PFSK-1 (cell line): ENCODE results near the gene BBS7.
A peak's percentile ranks its signal among the peaks of the same experiment; 100 is the strongest.

ENCODE experiments used
- FOXP2 ChIP-seq: optimal IDR thresholded peaks from 2 replicates; pipeline ENCODE3; 2011; ENCODE audit warnings: borderline replicate concordance, control low read depth, inconsistent platforms; ENCODE audit not compliant: insufficient read depth; ENCODE audit errors: extremely low read length, extremely low read depth
- POLR2AphosphoS5 ChIP-seq: IDR thresholded peaks from 2 replicates; pipeline ENCODE4 v1.6.1; 2012; ENCODE audit warnings: low read depth, mild to moderate bottlenecking, control low read depth, low read length, moderate library complexity
- REST ChIP-seq, 2 experiments: IDR thresholded peaks; 2 replicates each; pipeline versions ENCODE4 v1.6.1 to v1.8.0; 2011 to 2012; ENCODE audit warnings: low read depth in 2 of 2, low read length in 2 of 2, control low read depth in 1 of 2, inconsistent platforms in 1 of 2, mild to moderate bottlenecking in 1 of 2, moderate library complexity in 1 of 2; ENCODE audit not compliant: insufficient read depth in 1 of 2
- SIN3A ChIP-seq: IDR thresholded peaks from 2 replicates; pipeline ENCODE4 v1.6.1; 2012; ENCODE audit warnings: mild to moderate bottlenecking, low read length, moderate library complexity, borderline replicate concordance; ENCODE audit not compliant: insufficient read depth
- TAF1 ChIP-seq: IDR thresholded peaks from 2 replicates; pipeline ENCODE4 v1.6.1; 2012; ENCODE audit warnings: low read length, control low read depth, borderline replicate concordance; ENCODE audit not compliant: insufficient read depth

BBS7 gene

GRCh38 chr4:121824950-121825349, 45.3 kb downstream of the BBS7 start:
- TF ChIP-seq TAF1 (no peak), FOXP2 (no peak), REST (IDR thresholded peaks at IDR 0.05; ENCODE audit: insufficient read depth in 1 of 2, low read depth in 2 of 2, low read length in 2 of 2) (no peak), SIN3A (no peak), POLR2AphosphoS5 (no peak)

- no peak for TF ChIP-seq SIN3A
- no peak for TF ChIP-seq REST (IDR thresholded peaks at IDR 0.05; ENCODE audit: insufficient read depth in 1 of 2, low read depth in 2 of 2, low read length in 2 of 2)
- no peak for TF ChIP-seq TAF1
- TF ChIP-seq POLR2AphosphoS5 = no peak
- no peak for TF ChIP-seq FOXP2
Observed at GRCh38 chr4:121824171-121824527, 46.1 kb downstream of the BBS7 start.

GRCh38 chr4:121823505-121824170, 46.6 kb downstream of the BBS7 start, which contains the start of gene CCNA2:
TSS of gene CCNA2 (minus strand) at chr4:121823883. CDS start at chr4:121823628, 255 bp downstream.
- TF ChIP-seq REST (IDR thresholded peaks at IDR 0.05; ENCODE audit: insufficient read depth in 1 of 2, low read depth in 2 of 2, low read length in 2 of 2) = no peak
- TF ChIP-seq POLR2AphosphoS5 = peak; percentile 91
- TF ChIP-seq TAF1 = peak; percentile 78; the same call in 1 of the 2 replicates
- TF ChIP-seq FOXP2 = peak; percentile 32
- peak; percentile 98 for TF ChIP-seq SIN3A

GRCh38 chr4:121822796-121823504, 47.3 kb downstream of the BBS7 start:
- TF ChIP-seq POLR2AphosphoS5 (no peak), FOXP2 (no peak), SIN3A (no peak), TAF1 (peak; percentile 50; the same call in 1 of the 2 replicates), REST (IDR thresholded peaks at IDR 0.05; ENCODE audit: insufficient read depth in 1 of 2, low read depth in 2 of 2, low read length in 2 of 2) (no peak)

DNA sequence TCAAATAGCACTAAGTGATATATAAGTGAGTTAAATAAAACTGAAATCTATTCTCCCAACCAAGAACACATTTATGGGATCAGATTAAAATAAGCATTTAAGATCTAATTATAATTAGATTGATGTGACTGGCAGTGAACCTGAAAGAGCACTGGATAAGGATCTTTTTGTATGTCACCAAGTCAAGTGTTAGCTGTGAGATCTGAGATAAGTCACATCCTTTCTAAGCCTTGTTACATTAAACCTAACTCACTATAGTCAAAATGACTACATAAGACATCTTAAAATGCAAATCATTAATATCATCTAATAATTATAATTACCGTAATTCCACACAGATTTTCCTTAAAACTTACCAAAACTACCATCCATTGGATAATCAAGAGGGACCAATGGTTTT, 48.2 kb downstream of the BBS7 start:
- TF ChIP-seq SIN3A (no peak), REST (IDR thresholded peaks at IDR 0.05; ENCODE audit: insufficient read depth in 1 of 2, low read depth in 2 of 2, low read length in 2 of 2) (no peak), TAF1 (no peak), FOXP2 (no peak), POLR2AphosphoS5 (no peak)
